IMR-90 (cell line): ENCODE data around the gene LRP1B. TPM values are rescaled to one million over a fixed set of nuclear protein-coding genes. Genes with fewer than 3 reads are reported as not detected.

Experiments
- ATAC-seq: fragments of 200-7000 bp; cut with Tn5 transposase; 2 replicates; pipeline ENCODE4 v1.9.1; 2020; ENCODE audit warnings: low read depth, mild to moderate bottlenecking, moderate library complexity
- BruUV-seq: library from RNA; stranded (reverse); fragments of 400-500 nt; replicated peaks from 2 replicates; lab custom pipeline; 2021; lab: Mats Ljungman, UMichigan
- CTCF ChIA-PET: fragments of 300-600 bp; formaldehyde crosslinking; extraction: SDS; loops from one replicate; lab custom pipeline; 2021; ENCODE audit warnings: antibody characterized with exemption; lab: Yijun Ruan, JAX
- POLR2A ChIA-PET: fragments of 300-600 bp; sonication (Branson Sonifier 250); formaldehyde crosslinking; loops from one replicate; lab custom pipeline; 2022; ENCODE audit warnings: antibody characterized with exemption; ENCODE audit not compliant: unreplicated experiment; lab: Charles Lee
- DNase-seq: peaks from one replicate; pipeline ENCODE4 v3.0.0; 2013
- H2AFZ ChIP-seq: replicated peaks from 2 replicates; pipeline ENCODE3; 2013; ENCODE audit warnings: low read length, mild to moderate bottlenecking; ENCODE audit not compliant: poor library complexity
- H2AK5ac ChIP-seq: 2 replicates; pipeline ENCODE4 v1.6.1; 2013; ENCODE audit warnings: low read depth, low read length, inconsistent platforms
- H2AK9ac ChIP-seq: replicated peaks from 2 replicates; pipeline ENCODE3; 2013; ENCODE audit warnings: mild to moderate bottlenecking, low read depth, low read length, moderate library complexity; ENCODE audit not compliant: poor library complexity
- H2BK120ac ChIP-seq: 2 replicates; pipeline ENCODE4 v1.6.1; 2013; ENCODE audit warnings: low read depth, low read length, inconsistent platforms
- H2BK15ac ChIP-seq: 3 replicates; pipeline ENCODE4 v1.6.1; 2013; ENCODE audit warnings: low read depth, low read length, inconsistent platforms
- H2BK20ac ChIP-seq: 2 replicates; pipeline ENCODE4 v1.6.1; 2013; ENCODE audit warnings: low read depth, mild to moderate bottlenecking, inconsistent platforms, low read length, moderate library complexity
- H2BK5ac ChIP-seq: 2 replicates; pipeline ENCODE4 v1.6.1; 2013; ENCODE audit warnings: mild to moderate bottlenecking, low read depth, low read length, inconsistent platforms; ENCODE audit not compliant: poor library complexity, severe bottlenecking
- H3K14ac ChIP-seq: replicated peaks from 2 replicates; pipeline ENCODE4 v1.6.1; 2013; ENCODE audit warnings: low read depth, low read length, inconsistent platforms
- H3K18ac ChIP-seq: 2 replicates; pipeline ENCODE4 v1.6.1; 2013; ENCODE audit warnings: low read depth, low read length, control low read depth
- H3K23ac ChIP-seq: 2 replicates; pipeline ENCODE4 v1.6.1; 2013; ENCODE audit warnings: low read depth, low read length, inconsistent platforms
- H3K27ac ChIP-seq: 2 replicates; pipeline ENCODE4 v1.5.1; 2013; ENCODE audit warnings: mild to moderate bottlenecking, control low read depth, low read length; ENCODE audit not compliant: insufficient read depth
- H3K27me3 ChIP-seq: 2 replicates; pipeline ENCODE4 v1.6.1; 2013; ENCODE audit warnings: low read length; ENCODE audit not compliant: control insufficient read depth, insufficient read depth
- H3K36me3 ChIP-seq: 2 replicates; pipeline ENCODE4 v1.6.1; 2013; ENCODE audit warnings: low read length, mixed read lengths; ENCODE audit not compliant: control insufficient read depth, insufficient read depth
- H3K4ac ChIP-seq: 2 replicates; pipeline ENCODE4 v1.6.1; 2013; ENCODE audit warnings: low read depth, low read length, inconsistent platforms
- H3K4me1 ChIP-seq: 2 replicates; pipeline ENCODE4 v1.6.1; 2013; ENCODE audit warnings: low read length, mixed read lengths; ENCODE audit not compliant: control insufficient read depth, insufficient read depth
- H3K4me2 ChIP-seq: 2 replicates; pipeline ENCODE4 v1.6.1; 2013; ENCODE audit warnings: low read depth, mild to moderate bottlenecking, control low read depth, low read length, moderate library complexity
- H3K4me3 ChIP-seq: 2 replicates; pipeline ENCODE4 v1.5.1; 2013; ENCODE audit warnings: low read depth, mild to moderate bottlenecking, control low read depth, low read length, moderate library complexity; ENCODE audit not compliant: insufficient read depth
- H3K56ac ChIP-seq: 2 replicates; pipeline ENCODE4 v1.6.1; 2013; ENCODE audit warnings: low read length, inconsistent platforms; ENCODE audit not compliant: insufficient read depth; ENCODE audit errors: extremely low read depth
- H3K79me1 ChIP-seq, 2 experiments: 2 replicates each; pipeline ENCODE4 v1.6.1; 2013; ENCODE audit warnings: low read length in 2 of 2, inconsistent platforms in 1 of 2, low read depth in 1 of 2
- H3K9ac ChIP-seq: 2 replicates; pipeline ENCODE4 v1.6.1; 2013; ENCODE audit warnings: low read depth, low read length, control low read depth
- H3K9me1 ChIP-seq: 2 replicates; pipeline ENCODE4 v1.6.1; 2013; ENCODE audit warnings: low read length, inconsistent platforms; ENCODE audit not compliant: insufficient read depth
- H3K9me3 ChIP-seq: 2 replicates; pipeline ENCODE4 v1.6.1; 2013; ENCODE audit warnings: low read length; ENCODE audit not compliant: control insufficient read depth, insufficient read depth
- H4K20me1 ChIP-seq: 2 replicates; pipeline ENCODE4 v1.6.1; 2013; ENCODE audit warnings: low read length, inconsistent platforms; ENCODE audit not compliant: insufficient read depth
- H4K5ac ChIP-seq: 2 replicates; pipeline ENCODE4 v1.6.1; 2013; ENCODE audit warnings: mild to moderate bottlenecking, low read depth, low read length, control low read depth
- H4K8ac ChIP-seq, 2 experiments: 2 replicates each; pipeline ENCODE4 v1.6.1; 2013; ENCODE audit warnings: low read depth in 2 of 2, low read length in 2 of 2, control low read depth in 1 of 2, inconsistent platforms in 1 of 2
- H4K91ac ChIP-seq: 2 replicates; pipeline ENCODE4 v1.6.1; 2013; ENCODE audit warnings: low read depth, low read length, inconsistent platforms; ENCODE audit not compliant: insufficient read depth
- CEBPB ChIP-seq: IDR thresholded peaks from 2 replicates; pipeline ENCODE4 v1.6.1; 2012; ENCODE audit warnings: low read depth, low read length, improper control_type of control experiment
- MAFK ChIP-seq: IDR thresholded peaks from 2 replicates; pipeline ENCODE4 v1.6.1; 2012; ENCODE audit warnings: low read depth, low read length, improper control_type of control experiment
- MAZ ChIP-seq: IDR thresholded peaks from 2 replicates; pipeline ENCODE4 v1.6.1; 2012; ENCODE audit warnings: low read depth, mild to moderate bottlenecking, low read length, improper control_type of control experiment, moderate library complexity, borderline replicate concordance
- MXI1 ChIP-seq: IDR thresholded peaks from 2 replicates; pipeline ENCODE4 v1.6.1; 2012; ENCODE audit warnings: low read depth, mild to moderate bottlenecking, low read length, moderate library complexity, borderline replicate concordance
- NFE2L2 ChIP-seq: fragments of 150-350 bp; IDR thresholded peaks from 2 replicates; pipeline ENCODE4 v1.6.1; 2016; ENCODE audit warnings: low read depth, mild to moderate bottlenecking, low read length
- POLR2A ChIP-seq: IDR thresholded peaks from 2 replicates; pipeline ENCODE4 v1.6.1; 2012; ENCODE audit warnings: mild to moderate bottlenecking, low read depth, low read length
- RCOR1 ChIP-seq: IDR thresholded peaks from 2 replicates; pipeline ENCODE4 v1.6.1; 2012; ENCODE audit warnings: mild to moderate bottlenecking, low read length, improper control_type of control experiment; ENCODE audit not compliant: insufficient replicate concordance
- RFX5 ChIP-seq: IDR thresholded peaks from 2 replicates; pipeline ENCODE4 v1.8.0; 2012; ENCODE audit warnings: low read depth, mild to moderate bottlenecking, low read length, moderate library complexity
- SMC3 ChIP-seq: fragments of 150-350 bp; IDR thresholded peaks from 2 replicates; pipeline ENCODE4 v1.6.1; 2016; ENCODE audit warnings: low read depth, mild to moderate bottlenecking, antibody characterized with exemption, low read length, moderate library complexity
- USF2 ChIP-seq: fragments of 150-350 bp; IDR thresholded peaks from 2 replicates; pipeline ENCODE4 v1.6.1; 2017; ENCODE audit warnings: mild to moderate bottlenecking, antibody characterized with exemption, low read length, low read depth
- WGBS, 2 experiments: methylation state at CpG; one replicate each; pipeline versions ENCODE4 v1.1.5 to v1.1.7; 2013; ENCODE audit warnings: missing lambda C conversion rate in 2 of 2; ENCODE audit not compliant: insufficient read length in 1 of 2; ENCODE audit errors: extremely low coverage in 2 of 2; 5-methylcytosine and 5-hydroxymethylcytosine counted together
- dilution Hi-C: fragments of 300-500 bp; cut with HindIII; formaldehyde crosslinking; loops from one replicate; pipeline ENCODE4 v1.14.3; 2018; ENCODE audit warnings: low sequenced_read_pairs; ENCODE audit not compliant: unreplicated experiment
- in situ Hi-C: fragments of 300-500 bp; cut with MboI; formaldehyde crosslinking; loops from 3 replicates; pipeline ENCODE4 v1.14.3; 2019; ENCODE audit warnings: low sequenced_read_pairs, inconsistent platforms, mixed read lengths
- intact Hi-C: fragments of 100-400 bp; cut with micrococcal nuclease; formaldehyde crosslinking; loops from 2 replicates; pipeline ENCODE4 v1.10.0; 2022
- polyA plus RNA-seq, 3 experiments: library from polyadenylated mRNA; depleted of rRNA; stranded (reverse); fragments of >200 nt; gene quantifications; 2 replicates each; pipeline ENCODE4 v1.2.3, GENCODE V29; 2012; ENCODE audit warnings: low replicate concordance in 1 of 3
- total RNA-seq: library from RNA; depleted of rRNA; stranded (reverse); fragments of >200 nt; gene quantifications from 2 replicates; pipeline ENCODE4 v1.2.3, GENCODE V29; 2012
- TF ChIP-seq, protein P1 (sequence below): conservative IDR thresholded peaks from 2 replicates; pipeline ENCODE4 v1.5.1; 2012; ENCODE audit warnings: mild to moderate bottlenecking, low read depth, low read length, improper control_type of control experiment
- TF ChIP-seq, protein P2 (sequence below): fragments of 150-350 bp; IDR thresholded peaks from 2 replicates; pipeline ENCODE4 v1.6.1; 2016; ENCODE audit warnings: low read depth, mild to moderate bottlenecking, low read length, moderate library complexity, borderline replicate concordance

Gene LRP1B
- total and polyA plus RNA-seq, 2 of the 4 experiments (the other 2 are of a cell fraction) = under 0.01 to 0.02 TPM

GRCh38 chr2:140905083-140905781 is 1225.6 kb downstream of the LRP1B start:
- in situ Hi-C loops = no loop called here
- no CpG with 5 or more reads among the region's 6 CpGs for WGBS, 2 experiments
- DNase-seq = no peak
- H4K20me1 ChIP-seq = no peaks in the 10 kb centered on the region
- BruUV-seq = no TSS peak
- H3K4me1 ChIP-seq = no peaks in the 10 kb centered on the region
- no peak overlapping the region for H3K27ac ChIP-seq
- no peaks in the 10 kb centered on the region for H3K79me1 ChIP-seq
- intact Hi-C loops = no loop called here
- H4K5ac ChIP-seq = no peak overlapping the region
- dilution Hi-C loops = no loop called here
- H3K27me3 ChIP-seq = no peaks in the 10 kb centered on the region
- ChIA-PET CTCF (no interaction called here), POLR2A (no interaction called here)
- H3K4ac ChIP-seq = no peak overlapping the region
- H2BK120ac ChIP-seq = no peak overlapping the region
- no peak for TF ChIP-seq MXI1
- TF ChIP-seq, protein P1, sequence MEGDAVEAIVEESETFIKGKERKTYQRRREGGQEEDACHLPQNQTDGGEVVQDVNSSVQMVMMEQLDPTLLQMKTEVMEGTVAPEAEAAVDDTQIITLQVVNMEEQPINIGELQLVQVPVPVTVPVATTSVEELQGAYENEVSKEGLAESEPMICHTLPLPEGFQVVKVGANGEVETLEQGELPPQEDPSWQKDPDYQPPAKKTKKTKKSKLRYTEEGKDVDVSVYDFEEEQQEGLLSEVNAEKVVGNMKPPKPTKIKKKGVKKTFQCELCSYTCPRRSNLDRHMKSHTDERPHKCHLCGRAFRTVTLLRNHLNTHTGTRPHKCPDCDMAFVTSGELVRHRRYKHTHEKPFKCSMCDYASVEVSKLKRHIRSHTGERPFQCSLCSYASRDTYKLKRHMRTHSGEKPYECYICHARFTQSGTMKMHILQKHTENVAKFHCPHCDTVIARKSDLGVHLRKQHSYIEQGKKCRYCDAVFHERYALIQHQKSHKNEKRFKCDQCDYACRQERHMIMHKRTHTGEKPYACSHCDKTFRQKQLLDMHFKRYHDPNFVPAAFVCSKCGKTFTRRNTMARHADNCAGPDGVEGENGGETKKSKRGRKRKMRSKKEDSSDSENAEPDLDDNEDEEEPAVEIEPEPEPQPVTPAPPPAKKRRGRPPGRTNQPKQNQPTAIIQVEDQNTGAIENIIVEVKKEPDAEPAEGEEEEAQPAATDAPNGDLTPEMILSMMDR = no peak
- TF ChIP-seq RCOR1 = no peak
- no peak for TF ChIP-seq MAZ
- TF ChIP-seq, protein P2, sequence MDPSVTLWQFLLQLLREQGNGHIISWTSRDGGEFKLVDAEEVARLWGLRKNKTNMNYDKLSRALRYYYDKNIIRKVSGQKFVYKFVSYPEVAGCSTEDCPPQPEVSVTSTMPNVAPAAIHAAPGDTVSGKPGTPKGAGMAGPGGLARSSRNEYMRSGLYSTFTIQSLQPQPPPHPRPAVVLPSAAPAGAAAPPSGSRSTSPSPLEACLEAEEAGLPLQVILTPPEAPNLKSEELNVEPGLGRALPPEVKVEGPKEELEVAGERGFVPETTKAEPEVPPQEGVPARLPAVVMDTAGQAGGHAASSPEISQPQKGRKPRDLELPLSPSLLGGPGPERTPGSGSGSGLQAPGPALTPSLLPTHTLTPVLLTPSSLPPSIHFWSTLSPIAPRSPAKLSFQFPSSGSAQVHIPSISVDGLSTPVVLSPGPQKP = no peak
- no peak for TF ChIP-seq RFX5
- TF ChIP-seq CEBPB = no peak
- TF ChIP-seq SMC3 = no peak
- TF ChIP-seq POLR2A = no peak
- TF ChIP-seq USF2 = no peak
- TF ChIP-seq NFE2L2 = no peak
- no peak for TF ChIP-seq MAFK
- no peak overlapping the region for H3K4me3 ChIP-seq
- ATAC-seq = no peak
- H3K56ac ChIP-seq = no peak overlapping the region
- no peak overlapping the region for H4K8ac ChIP-seq
- no peak overlapping the region for H2BK20ac ChIP-seq
- H2AK5ac ChIP-seq = no peak overlapping the region
- no peak overlapping the region for H3K23ac ChIP-seq
- H3K36me3 ChIP-seq = no peaks in the 10 kb centered on the region
- H3K4me2 ChIP-seq = no peak overlapping the region
- H2AFZ ChIP-seq = no peak overlapping the region
- H2BK5ac ChIP-seq = no peak overlapping the region
- no peaks in the 10 kb centered on the region for H3K9me3 ChIP-seq
- no peak overlapping the region for H3K9ac ChIP-seq
- no peak overlapping the region for H3K18ac ChIP-seq
- H4K91ac ChIP-seq = no peak overlapping the region
- H3K14ac ChIP-seq = no peak overlapping the region
- H2BK15ac ChIP-seq = no peak overlapping the region
- no peak overlapping the region for H2AK9ac ChIP-seq
- H3K9me1 ChIP-seq = no peaks in the 10 kb centered on the region
